Mesenteric fat pad (tissue), 1 donor: ENCODE results near the gene ANKRD44. TPM values are rescaled to one million over a fixed set of nuclear protein-coding genes. Genes with fewer than 3 reads are reported as not detected.

Experiments
- total RNA-seq: library from RNA; stranded (reverse); fragmentation: NEBNext Ultra II Directional; extraction: Animal tissue kit (Norgen Biotek cat#: 25700); gene quantifications from one replicate; pipeline ENCODE4 v1.2.1, GENCODE V29; 2021
- donor health status: DM: yes; HTN: yes; CAD: no.

The ANKRD44 gene
- total RNA-seq, 1 donor from 2014 or later = 26.0 TPM

Other genes with a start within 250 kb of the ANKRD44 start
- gene SF3B1, start 124.2 kb upstream of the ANKRD44 start, total RNA-seq = 206 TPM
- 38.2 TPM for gene COQ10B, start 142.8 kb upstream of the ANKRD44 start, total RNA-seq
- gene HSPD1, start 189.1 kb upstream of the ANKRD44 start, total RNA-seq = 234 TPM
- gene HSPE1, start 189.6 kb upstream of the ANKRD44 start, total RNA-seq = 95.8 TPM
- 24.3 TPM for gene MOB4, start 205.3 kb upstream of the ANKRD44 start, total RNA-seq